IPS-NIHi7 (cell line): Measurements from ENCODE around the gene VAPB.

ENCODE experiments used
- DNase-seq: peaks from one replicate; pipeline ENCODE4 v3.0.0; 2012; ENCODE audit warnings: mixed read lengths; ENCODE audit errors: extremely low spot score

Gene VAPB

GRCh38 chr20:58377766-58378401 is 11.1 kb upstream of the VAPB start:
- no peak for DNase-seq

- no peak for DNase-seq
Measured at GRCh38 chr20:58378704-58379103, 10.3 kb upstream of the VAPB start.

- DNase-seq = no peak
Measured at GRCh38 chr20:58381627-58382026, 7.4 kb upstream of the VAPB start.

GRCh38 chr20:58382096-58382495 is 6.9 kb upstream of the VAPB start:
- DNase-seq = no peak

- DNase-seq = no peak
Measured at GRCh38 chr20:58384821-58385220, 4.2 kb upstream of the VAPB start.

GRCh38 chr20:58388028-58388601 is 914 bp upstream of the VAPB start:
- no peak for DNase-seq

- peak; percentile 31 for DNase-seq
Measured at GRCh38 chr20:58389324-58389967, 417 bp downstream of the VAPB start.

GRCh38 chr20:58389968-58390658 is 1.1 kb downstream of the VAPB start:
- no peak for DNase-seq

GRCh38 chr20:58390659-58391035 is 1.6 kb downstream of the VAPB start:
- DNase-seq = no peak

GRCh38 chr20:58392286-58392685 is 3.3 kb downstream of the VAPB start:
- DNase-seq = no peak

GRCh38 chr20:58393299-58393698 is 4.3 kb downstream of the VAPB start:
- no peak for DNase-seq

GRCh38 chr20:58394801-58395200 is 5.8 kb downstream of the VAPB start:
- no peak for DNase-seq

- no peak for DNase-seq
Measured at GRCh38 chr20:58395604-58396003, 6.6 kb downstream of the VAPB start.

- DNase-seq = no peak
Measured at GRCh38 chr20:58397429-58397828, 8.4 kb downstream of the VAPB start.

GRCh38 chr20:58398254-58398653 is 9.2 kb downstream of the VAPB start:
- no peak for DNase-seq

- DNase-seq = peak; percentile 21
Measured at GRCh38 chr20:58399926-58400325, 10.9 kb downstream of the VAPB start.

GRCh38 chr20:58401162-58401561 is 12.1 kb downstream of the VAPB start:
- DNase-seq = no peak

- no peak for DNase-seq
Measured at GRCh38 chr20:58402305-58402704, 13.3 kb downstream of the VAPB start.

GRCh38 chr20:58402827-58403226 is 13.8 kb downstream of the VAPB start:
- DNase-seq = no peak

GRCh38 chr20:58403272-58403671 is 14.2 kb downstream of the VAPB start:
- DNase-seq = no peak

- DNase-seq = no peak
Measured at GRCh38 chr20:58405504-58406291, 16.7 kb downstream of the VAPB start.

- no peak for DNase-seq
Measured at GRCh38 chr20:58406422-58407001, 17.5 kb downstream of the VAPB start.
